K562 (cell line): Measurements from ENCODE around the gene SKIC2. TPM values are rescaled to one million over a fixed set of nuclear protein-coding genes. Genes with fewer than 3 reads are reported as not detected.
A peak's percentile ranks its signal among the peaks of the same experiment; 100 is the strongest.

Experiments
- CREB3 ChIP-seq: fragments of 450-650 bp; conservative IDR thresholded peaks from 2 replicates; pipeline ENCODE4 v1.6.1; 2016; ENCODE audit warnings: missing genetic modification characterization, low read depth, mild to moderate bottlenecking, missing compliant biosample characterization, moderate library complexity
- CREB3L1 ChIP-seq: fragments of 450-650 bp; IDR thresholded peaks from 2 replicates; pipeline ENCODE4 v1.6.1; 2014; ENCODE audit warnings: low read depth, mild to moderate bottlenecking, moderate library complexity, borderline replicate concordance
- DMBX1 ChIP-seq: fragments of 250-450 bp; sonication (Bioruptor Pico); IDR thresholded peaks from 2 replicates; pipeline ENCODE4 v1.8.0; 2022; ENCODE audit warnings: inconsistent platforms, mild to moderate bottlenecking, moderate library complexity, borderline replicate concordance
- ELF2 ChIP-seq: fragments of 250-450 bp; sonication (Bioruptor Pico); IDR thresholded peaks from 2 replicates; pipeline ENCODE4 v1.5.0; 2021; ENCODE audit warnings: mild to moderate bottlenecking
- FOXP1 ChIP-seq: sonication (generic); formaldehyde crosslinking; IDR thresholded peaks from 2 replicates; pipeline ENCODE4 v1.8.0; 2022; ENCODE audit warnings: mild to moderate bottlenecking, missing genetic modification reagents
- GATAD2B ChIP-seq: fragments of 450-650 bp; IDR thresholded peaks from 2 replicates; pipeline ENCODE4 v1.6.1; 2017; ENCODE audit warnings: mild to moderate bottlenecking, borderline replicate concordance
- HES1 ChIP-seq: fragments of 450-650 bp; IDR thresholded peaks from 2 replicates; pipeline ENCODE4 v1.6.1; 2016; ENCODE audit warnings: low read depth, mild to moderate bottlenecking, moderate library complexity
- HMG20A ChIP-seq: fragments of 450-650 bp; formaldehyde crosslinking; conservative IDR thresholded peaks from 2 replicates; pipeline ENCODE4 v1.4.0; 2020; ENCODE audit warnings: mild to moderate bottlenecking, mixed read lengths
- IFI16 ChIP-seq: fragments of 250-450 bp; sonication (Bioruptor Pico); IDR thresholded peaks from 2 replicates; pipeline ENCODE4 v2.1.2; 2022; ENCODE audit warnings: mild to moderate bottlenecking, inconsistent platforms
- MCM2 ChIP-seq: fragments of 450-650 bp; IDR thresholded peaks from 2 replicates; pipeline ENCODE4 v1.6.1; 2017; ENCODE audit warnings: low read depth, mild to moderate bottlenecking
- MIER1 ChIP-seq: fragments of 450-650 bp; IDR thresholded peaks from 2 replicates; pipeline ENCODE4 v1.6.1; 2016; ENCODE audit warnings: antibody characterized with exemption, mild to moderate bottlenecking, low read depth
- MYNN ChIP-seq, 2 experiments: sonication (generic); formaldehyde crosslinking in 1 of 2; IDR thresholded peaks; 2 replicates each; pipeline versions ENCODE4 v1.5.0 to v1.6.1; 2016 to 2020; ENCODE audit warnings: antibody characterized with exemption in 1 of 2, missing genetic modification reagents in 1 of 2
- NCOA6 ChIP-seq: fragments of 450-650 bp; IDR thresholded peaks from 2 replicates; pipeline ENCODE4 v1.6.1; 2017; ENCODE audit warnings: mild to moderate bottlenecking
- NFIX ChIP-seq: fragments of 250-450 bp; sonication (Bioruptor Pico); IDR thresholded peaks from 2 replicates; pipeline ENCODE4 v1.4.0; 2020; ENCODE audit warnings: low read depth, mild to moderate bottlenecking, moderate library complexity
- NR2F6 ChIP-seq: fragments of 450-650 bp; formaldehyde crosslinking; IDR thresholded peaks from 2 replicates; pipeline ENCODE4 v1.4.0; 2020; ENCODE audit warnings: mild to moderate bottlenecking
- PCBP2 ChIP-seq: fragments of 200-400 bp; formaldehyde crosslinking; IDR thresholded peaks from 2 replicates; pipeline ENCODE4 v1.6.1; 2018; ENCODE audit warnings: low read length, low read depth, mild to moderate bottlenecking, moderate library complexity; ENCODE audit not compliant: poor library complexity, severe bottlenecking
- POU5F1 ChIP-seq: fragments of 150-350 bp; IDR thresholded peaks from 2 replicates; pipeline ENCODE4 v1.6.1; 2014; ENCODE audit warnings: borderline replicate concordance, low read length, low read depth, mild to moderate bottlenecking; ENCODE audit not compliant: partially characterized antibody
- PTTG1 ChIP-seq: fragments of 450-650 bp; IDR thresholded peaks from 2 replicates; pipeline ENCODE4 v1.6.1; 2016; ENCODE audit warnings: low read depth, mild to moderate bottlenecking, missing genetic modification characterization, missing compliant biosample characterization
- SIN3B ChIP-seq: fragments of 450-650 bp; IDR thresholded peaks from 2 replicates; pipeline ENCODE4 v1.6.1; 2017; ENCODE audit warnings: low read depth, mild to moderate bottlenecking, moderate library complexity
- ZBTB2 ChIP-seq: fragments of 450-650 bp; IDR thresholded peaks from 2 replicates; pipeline ENCODE4 v1.6.1; 2016; ENCODE audit warnings: antibody characterized with exemption
- ZNF24 ChIP-seq: fragments of 450-650 bp; IDR thresholded peaks from 2 replicates; pipeline ENCODE4 v1.6.1; 2016
- ZNF449 ChIP-seq: fragments of 250-450 bp; sonication (Bioruptor Pico); IDR thresholded peaks from 2 replicates; pipeline ENCODE4 v1.8.0; 2022; ENCODE audit warnings: moderate library complexity, mild to moderate bottlenecking, inconsistent platforms
- ZNF583 ChIP-seq: fragments of 250-450 bp; sonication (Bioruptor Pico); IDR thresholded peaks from 2 replicates; pipeline ENCODE4 v1.4.0; 2020
- ZNF717 ChIP-seq: fragments of 250-450 bp; sonication (Bioruptor Pico); IDR thresholded peaks from 2 replicates; pipeline ENCODE4 v1.5.0; 2021
- polyA plus RNA-seq, 8 experiments: library from polyadenylated mRNA; depleted of rRNA in 4 of 8; stranded (reverse) in 5 of 8; unstranded in 3 of 8; fragments of >200 nt; fragmentation: Nextera tagmentation in 2 of 8; fragmentation: Illumina TruSeq in 1 of 8; extraction: Ambion mirVana in 2 of 8; extraction: Trizol in 1 of 8; gene quantifications; 2 replicates each; pipeline versions ENCODE4 v1.2.1 to v1.2.3, GENCODE V29; 2011 to 2014; ENCODE audit warnings: inconsistent platforms in 1 of 8, missing spikeins in 1 of 8
- total RNA-seq, 7 experiments: library from RNA; depleted of rRNA in 6 of 7; stranded (reverse); fragments of >200 nt in 6 of 7; fragmentation: Illumina TruSeq in 2 of 7; extraction: Trizol in 2 of 7; gene quantifications; 2 replicates each; pipeline versions ENCODE4 v1.2.1 to v1.2.3, GENCODE V29; 2011 to 2021; ENCODE audit warnings: low replicate concordance in 1 of 7

SKIC2 gene
- total and polyA plus RNA-seq, 9 of the 15 experiments (the other 6 are each of a cell fraction or from before 2014, with no cell fraction given): 3.3 to 94.6 (median 38.8) TPM

- TF ChIP-seq NR2F6 (no peak), CREB3L1 (peak; percentile 70; the same call in 1 of the 2 replicates), CREB3 (tag) (0 out of 2 replicates have a peak, but pooled peaks have one; percentile 15), GATAD2B (no peak; the same call in 1 of the 2 replicates), NFIX (no peak), HMG20A (no peak), ELF2 (CRISPR knock-in tag) (peak; percentile 26; the same call in 1 of the 2 replicates), ZNF449 (CRISPR knock-in tag) (no peak), PTTG1 (tag) (no peak), DMBX1 (CRISPR knock-in tag) (0 out of 2 replicates have a peak, but pooled peaks have one; percentile 20), NCOA6 (no peak), SIN3B (no peak), HES1 (no peak), MYNN (IDR thresholded peaks at IDR 0.05) (peak; percentile 43), MYNN (CRISPR knock-in tag; IDR thresholded peaks at IDR 0.05) (no peak), POU5F1 (no peak), ZBTB2 (peak; percentile 70; the same call in 1 of the 2 replicates), PCBP2 (no peak), IFI16 (CRISPR knock-in tag) (no peak), MIER1 (no peak), MCM2 (no peak), FOXP1 (CRISPR knock-in tag) (no peak), ZNF583 (no peak), ZNF24 (no peak), ZNF717 (CRISPR knock-in tag) (no peak)
These were observed 10.1 kb upstream of the SKIC2 start (continued) for GRCh38 chr6:31948753-31949413.
